HG02870 (cell line): ENCODE results near the gene ASTE1.
"Not testable (repeated sequence)": the region's sequence is repeated elsewhere in the genome, so short reads cannot be mapped to it uniquely, and the experiment has no call there.

Experiments
- ATAC-seq: cut with Tn5 transposase; IDR thresholded peaks from one replicate; pipeline ENCODE4 v1.9.1; 2021; ENCODE audit warnings: mild to moderate bottlenecking, moderate library complexity; ENCODE audit not compliant: unreplicated experiment

Gene ASTE1, protein sequence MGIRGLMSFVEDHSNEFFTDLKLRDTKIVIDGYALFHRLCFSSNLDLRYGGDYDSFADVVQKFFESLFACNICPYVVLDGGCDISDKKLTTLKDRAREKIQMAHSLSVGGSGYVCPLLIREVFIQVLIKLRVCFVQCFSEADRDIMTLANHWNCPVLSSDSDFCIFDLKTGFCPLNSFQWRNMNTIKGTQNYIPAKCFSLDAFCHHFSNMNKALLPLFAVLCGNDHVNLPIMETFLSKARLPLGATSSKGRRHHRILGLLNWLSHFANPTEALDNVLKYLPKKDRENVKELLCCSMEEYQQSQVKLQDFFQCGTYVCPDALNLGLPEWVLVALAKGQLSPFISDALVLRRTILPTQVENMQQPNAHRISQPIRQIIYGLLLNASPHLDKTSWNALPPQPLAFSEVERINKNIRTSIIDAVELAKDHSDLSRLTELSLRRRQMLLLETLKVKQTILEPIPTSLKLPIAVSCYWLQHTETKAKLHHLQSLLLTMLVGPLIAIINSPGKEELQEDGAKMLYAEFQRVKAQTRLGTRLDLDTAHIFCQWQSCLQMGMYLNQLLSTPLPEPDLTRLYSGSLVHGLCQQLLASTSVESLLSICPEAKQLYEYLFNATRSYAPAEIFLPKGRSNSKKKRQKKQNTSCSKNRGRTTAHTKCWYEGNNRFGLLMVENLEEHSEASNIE

GRCh38 chr3:131026321-131027151 lies at the start of gene ASTE1, which contains the start of gene NEK11:
Gene ASTE1 (minus strand): TSS chr3:131026825. CDS start chr3:131025306, 1,519 bp downstream.
Gene NEK11 (plus strand): TSS chr3:131026877. CDS start chr3:131029709, 2,832 bp downstream.
- ATAC-seq = peak; percentile 97

- peak; percentile 48 for ATAC-seq
Measured at GRCh38 chr3:131075632-131076328, 49.2 kb upstream of the ASTE1 start.

- ATAC-seq = no peak
Measured at GRCh38 chr3:131072845-131073244, 46.2 kb upstream of the ASTE1 start.

DNA sequence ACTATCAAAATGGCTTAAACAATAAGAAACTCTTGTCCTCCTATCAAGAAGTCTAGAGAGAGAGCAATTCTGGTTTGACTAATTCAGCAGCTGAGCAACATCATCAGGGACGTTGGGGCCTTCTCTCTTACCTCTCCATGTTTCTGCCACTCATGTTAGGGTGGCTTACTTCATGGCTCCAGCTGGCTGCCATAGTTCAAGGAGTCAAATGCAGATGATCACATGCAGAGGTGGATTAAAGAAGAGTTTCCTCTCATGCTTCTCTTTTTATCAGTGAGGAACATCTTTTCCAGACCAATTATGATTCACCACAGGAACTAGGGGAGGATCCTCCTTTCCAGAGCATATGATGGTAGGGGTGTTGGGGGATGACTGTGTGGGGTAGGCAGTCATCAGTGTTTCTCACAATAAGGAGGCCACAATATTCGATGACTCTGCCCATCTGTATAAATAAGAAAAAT lies 45.5 kb upstream of the ASTE1 start:
- ATAC-seq = no peak

GRCh38 chr3:131067983-131068382 lies 41.4 kb upstream of the ASTE1 start:
- ATAC-seq = no peak

DNA sequence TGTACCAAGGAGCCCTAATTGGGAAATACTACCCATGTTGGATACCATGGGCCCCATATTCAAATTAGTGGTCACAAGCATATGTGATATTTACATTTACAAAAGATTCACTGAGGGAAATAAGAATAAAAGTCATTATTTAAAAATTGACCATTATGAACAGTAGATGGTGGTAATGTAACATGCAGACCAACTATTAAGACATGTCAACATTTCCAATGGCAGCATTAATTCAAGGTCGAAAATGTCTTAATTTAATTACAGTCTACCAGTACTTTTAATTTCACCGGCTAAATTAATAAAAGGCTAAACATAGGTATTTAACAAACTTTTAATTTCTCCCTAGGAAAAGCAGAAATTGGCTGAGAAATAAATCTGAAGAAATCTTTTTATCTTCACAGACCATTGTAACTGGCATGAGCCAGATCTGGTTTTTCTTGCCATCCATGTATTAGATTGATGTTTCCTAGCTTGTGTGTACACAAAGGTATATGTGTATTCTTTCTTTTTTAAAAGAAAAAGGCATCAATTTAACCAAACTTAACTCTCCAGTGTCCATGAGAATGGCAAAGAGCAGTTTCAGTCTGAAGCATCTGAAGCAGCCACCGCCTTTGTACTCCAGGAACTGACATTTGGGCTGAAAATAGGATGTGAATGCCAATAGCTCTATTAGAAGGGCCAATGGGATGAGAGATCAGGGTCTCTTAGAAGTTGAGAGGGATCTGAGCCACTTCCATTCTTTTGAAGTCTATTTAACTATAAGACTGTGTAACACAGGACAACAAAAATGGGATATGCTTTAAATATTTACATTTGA lies 26.6 kb upstream of the ASTE1 start:
- ATAC-seq = no peak

DNA sequence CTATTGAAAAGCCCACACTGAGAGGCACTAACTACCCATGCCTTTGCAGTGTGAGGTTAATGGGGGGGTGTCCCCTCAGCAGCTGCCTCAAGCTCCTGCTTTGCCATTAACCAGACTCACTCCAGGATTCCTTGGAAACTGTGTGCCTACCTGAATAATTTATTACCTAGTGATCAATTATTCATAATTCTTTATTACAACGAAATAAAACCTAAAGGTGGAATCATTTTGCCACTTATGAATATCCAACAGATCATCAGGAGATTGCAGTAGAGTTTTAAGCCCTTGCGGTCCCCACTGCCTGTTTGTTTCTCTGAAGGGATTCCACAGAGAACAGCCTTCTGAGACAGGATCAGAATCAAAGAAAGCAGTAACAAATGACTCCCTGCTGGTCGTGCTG lies 23.4 kb upstream of the ASTE1 start:
- no peak for ATAC-seq

GRCh38 chr3:131048030-131048429 lies 21.4 kb upstream of the ASTE1 start:
- ATAC-seq = no peak

DNA sequence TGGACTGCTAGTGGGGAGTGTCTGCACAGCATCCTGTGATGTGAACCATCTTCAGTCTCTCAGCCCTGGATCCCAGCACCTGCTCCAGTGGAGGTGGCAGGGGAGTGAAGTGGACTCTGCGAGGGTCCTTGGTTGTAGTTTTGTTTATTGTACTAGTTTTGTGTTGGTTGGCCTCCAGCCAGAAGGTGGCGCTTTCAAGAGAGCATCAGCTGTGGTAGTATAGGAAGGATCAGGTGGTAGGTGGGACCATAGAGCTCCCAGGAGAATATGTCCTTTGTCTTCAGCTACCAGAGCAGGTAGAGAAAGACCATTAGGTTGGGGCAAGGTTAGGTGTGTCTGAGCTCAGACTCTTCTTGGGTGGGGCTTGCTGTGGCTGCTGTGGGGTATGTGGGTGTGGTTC lies 21.0 kb upstream of the ASTE1 start:
- no peak for ATAC-seq

DNA sequence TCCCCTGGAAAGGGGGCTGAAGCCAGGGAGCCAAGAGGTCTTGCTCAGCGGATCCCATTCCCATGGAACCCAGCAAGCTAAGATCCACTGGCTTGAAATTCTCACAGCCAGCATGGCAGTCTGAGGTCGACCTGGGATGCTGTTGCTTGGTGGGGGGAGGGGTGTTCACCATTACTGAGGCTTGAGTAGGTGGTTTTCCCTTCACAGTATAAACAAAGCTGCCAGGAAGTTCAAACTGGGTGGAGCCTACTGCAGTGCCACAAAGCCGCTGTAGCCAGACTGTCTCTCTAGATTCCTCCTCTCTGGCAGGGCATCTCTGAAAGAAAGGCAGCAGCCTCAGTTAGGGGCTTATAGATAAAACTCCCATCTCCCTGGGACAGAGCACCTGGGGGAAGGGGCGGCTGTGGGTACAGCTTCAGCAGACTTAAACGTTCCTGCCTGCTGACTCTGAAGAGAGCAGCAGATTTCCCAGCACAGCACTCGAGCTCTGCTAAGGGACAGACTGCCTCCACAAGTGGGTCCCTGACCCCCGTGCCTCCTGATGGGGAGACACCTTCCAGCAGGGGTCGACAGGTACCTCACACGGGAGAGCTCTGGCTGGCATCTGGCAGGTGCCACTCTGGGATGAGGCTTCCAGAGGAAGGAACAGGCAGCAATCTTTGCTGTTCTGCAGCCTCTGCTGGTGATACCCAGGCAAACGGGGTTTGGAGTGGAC lies 15.8 kb upstream of the ASTE1 start:
- ATAC-seq = not testable (repeated sequence)

DNA sequence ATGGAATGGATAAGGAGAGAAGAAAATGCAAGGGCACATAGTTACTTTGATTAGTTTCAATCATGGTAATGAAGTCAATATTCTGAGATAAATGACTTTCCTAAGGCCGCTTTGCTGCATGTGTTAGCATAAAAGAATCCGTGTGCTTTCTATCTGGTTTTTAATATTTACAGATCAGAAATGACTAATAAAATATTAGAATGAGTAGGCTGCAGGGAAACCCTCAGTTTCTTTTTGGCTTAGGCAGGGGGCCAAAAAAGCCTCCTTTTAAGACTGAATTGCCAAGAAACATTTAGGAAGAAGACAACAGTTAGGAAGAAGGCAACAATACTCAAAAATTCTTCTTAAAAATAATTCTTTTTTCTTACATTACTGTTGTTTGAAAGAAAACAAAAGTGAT lies 11.7 kb upstream of the ASTE1 start:
- no peak for ATAC-seq

GRCh38 chr3:131036986-131037385 lies 10.4 kb upstream of the ASTE1 start:
- ATAC-seq = no peak

DNA sequence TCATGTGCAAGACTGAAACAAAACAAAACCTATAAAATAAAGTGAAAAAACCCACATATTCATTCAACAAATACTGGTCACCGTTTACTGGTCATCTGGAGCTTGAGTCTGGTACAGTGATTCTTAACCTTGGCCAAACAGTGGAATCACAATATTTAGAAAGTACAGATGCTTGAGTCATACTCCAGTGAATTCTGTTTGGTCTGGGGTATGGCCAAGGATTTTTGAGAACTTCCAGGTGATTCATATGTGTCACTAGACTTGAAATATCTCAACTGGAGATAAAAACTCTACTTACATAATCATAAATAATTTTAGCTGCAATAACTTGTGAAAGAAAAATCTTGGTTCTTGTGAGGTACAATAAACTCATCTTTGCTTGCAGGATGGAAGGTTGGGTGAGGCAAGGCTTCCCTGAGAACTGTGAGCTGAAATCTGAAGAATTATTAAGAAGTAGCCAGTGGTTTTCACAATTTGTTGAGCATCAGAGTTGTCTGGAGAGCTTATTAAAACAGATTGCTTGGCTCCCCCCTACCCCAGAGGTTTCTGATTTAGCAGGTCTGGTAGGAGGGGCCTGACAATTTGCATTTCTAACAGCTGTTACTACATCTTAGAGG lies 9.7 kb upstream of the ASTE1 start:
- ATAC-seq = no peak

DNA sequence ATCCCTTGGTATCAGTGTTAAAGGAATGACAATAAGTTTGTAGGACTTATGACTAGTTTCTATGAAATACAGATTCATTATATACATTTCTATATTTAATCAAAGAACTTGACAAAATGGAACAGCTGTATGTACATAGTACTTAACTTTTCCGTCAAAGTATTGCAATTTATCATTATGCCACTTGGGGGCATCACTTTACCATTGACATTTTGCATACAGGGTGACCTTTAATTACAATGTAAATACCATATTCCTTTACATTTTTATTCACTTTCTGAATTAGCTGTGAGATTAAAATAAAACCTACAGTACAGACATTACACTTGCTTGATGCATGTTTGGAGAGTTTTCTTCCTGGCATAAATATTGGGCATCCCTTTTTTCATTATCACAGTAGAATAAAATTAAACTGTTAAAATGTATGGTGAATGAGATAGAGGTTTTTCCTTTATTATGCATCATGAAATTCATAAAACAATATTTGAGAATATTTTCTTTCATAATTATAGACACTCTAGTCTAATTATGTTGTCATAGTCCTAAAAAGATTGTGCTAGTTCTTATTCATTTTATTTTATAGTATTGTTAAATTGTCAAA lies 7.0 kb upstream of the ASTE1 start:
- ATAC-seq = peak; percentile 53

DNA sequence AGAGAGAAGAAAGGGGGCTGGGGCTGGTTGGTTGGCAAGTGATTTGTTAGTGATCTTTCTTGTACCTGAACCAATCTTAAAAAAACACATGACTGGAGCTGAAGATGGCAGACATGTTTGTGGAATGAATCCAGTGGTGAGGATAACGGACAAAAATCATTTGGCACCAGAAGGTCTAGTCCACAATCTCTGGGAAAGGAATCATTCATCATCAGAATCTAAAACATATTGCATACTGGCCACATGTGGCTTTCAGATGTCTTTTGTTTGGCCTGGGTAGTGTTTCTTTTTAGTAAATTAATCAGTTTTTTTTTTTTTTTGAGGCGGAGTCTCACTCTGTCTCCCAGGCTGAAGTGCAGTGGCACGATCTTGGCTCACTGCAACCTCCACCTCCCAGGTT lies 5.0 kb upstream of the ASTE1 start:
- ATAC-seq = no peak

DNA sequence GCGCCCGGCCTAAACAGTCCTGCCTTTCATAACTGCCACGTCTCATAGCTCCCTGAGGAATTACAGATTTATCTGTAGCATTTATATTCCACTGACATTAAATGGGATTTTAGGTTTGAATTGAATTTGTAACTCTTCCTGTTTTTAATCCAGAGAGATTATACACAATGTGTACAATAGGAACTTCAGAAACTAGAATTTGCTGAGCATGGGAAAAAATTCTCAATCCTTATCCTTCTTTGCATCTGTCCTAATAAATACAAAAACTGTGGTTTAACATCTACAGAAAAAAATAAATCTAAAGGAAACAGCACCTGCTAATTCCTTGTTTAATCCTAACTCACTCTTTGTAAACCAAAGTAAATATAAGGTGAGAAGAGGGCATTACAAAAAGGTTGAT lies 2.2 kb upstream of the ASTE1 start:
- no peak for ATAC-seq

DNA sequence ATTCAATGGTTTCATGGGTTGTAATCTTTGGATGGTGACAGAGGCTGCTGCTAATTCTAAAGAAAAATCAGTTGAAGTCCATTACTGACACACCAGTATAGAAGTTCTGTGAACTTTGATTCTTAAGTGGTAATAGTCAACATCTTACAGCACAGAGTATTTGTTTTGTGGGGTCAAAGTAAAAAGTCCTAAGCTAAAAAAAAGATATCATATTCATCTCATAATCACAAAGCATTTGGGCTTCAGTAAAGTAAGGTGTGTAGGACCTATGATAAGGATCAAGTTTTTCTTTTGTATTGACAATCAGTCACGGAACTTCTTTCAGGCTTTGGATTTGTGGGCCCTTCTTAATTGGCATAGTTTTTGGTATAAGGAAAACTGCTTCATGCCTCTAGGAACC lies 1.1 kb downstream of the ASTE1 start:
- ATAC-seq = no peak

- ATAC-seq = no peak
Measured at GRCh38 chr3:131020122-131020693, 6.4 kb downstream of the ASTE1 start.
